GM19025 (cell line): ENCODE measurements around the gene RRBP1.
"Not testable (repeated sequence)": the region's sequence is repeated elsewhere in the genome, so short reads cannot be mapped to it uniquely, and the experiment has no call there.

Source experiments
- ATAC-seq: cut with Tn5 transposase; IDR thresholded peaks from one replicate; pipeline ENCODE4 v1.9.1; 2021; ENCODE audit warnings: mild to moderate bottlenecking, low read depth, moderate library complexity; ENCODE audit not compliant: unreplicated experiment

Gene RRBP1

DNA sequence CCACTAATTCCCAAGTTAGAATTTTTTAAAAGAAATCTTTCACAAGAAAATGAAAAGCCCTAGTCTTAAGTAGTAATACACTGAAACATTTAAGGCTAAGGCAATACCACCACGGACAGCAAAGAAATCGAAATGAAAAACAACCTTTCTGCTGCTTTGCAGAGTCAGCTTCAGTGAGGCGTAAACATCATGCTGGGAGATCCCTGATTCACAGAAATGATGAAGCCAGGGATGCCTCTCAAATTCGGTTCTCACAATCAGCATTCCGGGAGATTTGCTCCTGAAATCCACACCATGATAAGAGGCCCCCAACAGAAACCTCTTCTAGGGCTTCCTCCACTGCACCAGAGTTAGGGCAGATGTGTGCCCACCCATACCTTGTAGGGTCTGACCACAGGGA is 18.6 kb downstream of the RRBP1 start:
- no peak for ATAC-seq

DNA sequence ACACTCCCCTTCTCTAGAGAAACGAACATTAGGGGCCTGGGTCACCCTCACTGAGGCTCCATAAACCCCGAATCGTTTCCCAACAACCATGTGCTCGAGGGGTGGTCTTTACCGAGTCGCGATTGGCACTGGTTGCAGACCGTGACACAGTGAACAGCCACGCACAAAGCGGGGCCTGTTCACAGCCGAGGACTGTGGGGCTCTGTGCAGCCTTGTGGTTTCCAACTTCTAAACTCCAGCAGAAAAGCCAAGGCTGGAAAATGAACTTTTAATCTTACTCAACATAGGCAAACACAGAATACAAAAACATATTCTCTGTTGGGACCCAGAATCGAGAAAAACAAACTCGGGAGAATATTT is 19.0 kb downstream of the RRBP1 start:
- no peak for ATAC-seq

DNA sequence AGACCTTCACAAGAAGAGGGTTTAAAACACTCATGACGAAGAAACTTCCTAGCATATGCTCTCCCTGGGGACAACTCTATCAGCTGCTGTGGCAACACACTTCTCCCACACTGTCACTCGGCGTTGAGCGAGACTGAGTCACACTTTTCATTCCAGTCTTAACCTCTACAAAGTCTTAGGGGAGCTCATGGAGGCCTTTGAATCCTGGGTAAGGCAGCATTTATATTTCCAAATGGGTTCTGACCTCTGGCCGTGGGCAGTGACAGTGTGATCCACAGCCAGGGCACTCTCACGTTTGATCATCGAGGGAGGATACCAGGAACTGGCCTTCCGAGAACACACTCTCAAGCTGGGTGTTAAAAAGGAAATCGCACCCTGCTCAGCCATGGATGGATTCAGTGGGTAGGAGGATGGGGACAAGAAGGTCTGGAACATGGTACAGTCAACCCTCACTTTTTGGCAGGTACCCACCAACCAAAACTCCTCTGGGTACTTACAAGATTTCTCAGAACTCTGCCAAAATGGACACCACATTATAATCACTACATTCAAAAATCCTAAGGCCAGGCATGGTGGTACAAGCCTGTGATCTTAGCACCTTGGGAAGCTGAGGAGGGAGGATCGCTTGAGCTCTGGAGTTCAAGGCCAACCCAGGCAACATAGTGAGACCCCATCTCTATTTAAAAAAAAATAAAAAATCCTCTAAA is 19.6 kb downstream of the RRBP1 start:
- no peak for ATAC-seq

DNA sequence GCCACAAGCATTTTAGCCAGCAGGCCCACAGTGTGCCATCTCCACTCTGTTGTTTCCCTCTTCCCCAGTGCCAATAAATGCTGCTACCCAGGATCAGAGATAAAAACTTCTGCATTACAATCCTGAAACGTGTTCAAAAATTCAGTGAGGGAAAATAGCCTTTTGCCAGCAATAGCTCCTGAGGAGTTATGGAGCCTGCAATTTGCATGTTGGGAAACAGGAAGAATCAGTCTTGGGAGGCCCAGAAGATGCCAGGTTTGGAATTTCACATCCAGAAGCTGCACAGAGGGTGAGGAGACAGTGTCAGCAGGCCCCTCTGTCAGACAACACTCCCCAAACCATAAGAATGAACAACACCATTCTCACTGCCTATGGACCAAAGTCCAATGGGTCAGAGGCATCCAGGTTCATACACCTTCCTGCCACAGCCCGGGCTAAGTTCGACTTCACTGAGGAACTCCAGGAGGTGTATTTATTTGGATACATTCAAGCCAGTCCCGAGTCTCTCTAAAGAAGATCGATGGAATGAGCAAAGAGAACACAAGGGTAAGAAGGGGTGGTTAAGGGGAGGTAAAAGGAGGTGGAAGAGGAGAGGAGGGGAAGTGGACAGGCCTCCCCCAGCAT is 20.8 kb downstream of the RRBP1 start:
- ATAC-seq, result no peak

DNA sequence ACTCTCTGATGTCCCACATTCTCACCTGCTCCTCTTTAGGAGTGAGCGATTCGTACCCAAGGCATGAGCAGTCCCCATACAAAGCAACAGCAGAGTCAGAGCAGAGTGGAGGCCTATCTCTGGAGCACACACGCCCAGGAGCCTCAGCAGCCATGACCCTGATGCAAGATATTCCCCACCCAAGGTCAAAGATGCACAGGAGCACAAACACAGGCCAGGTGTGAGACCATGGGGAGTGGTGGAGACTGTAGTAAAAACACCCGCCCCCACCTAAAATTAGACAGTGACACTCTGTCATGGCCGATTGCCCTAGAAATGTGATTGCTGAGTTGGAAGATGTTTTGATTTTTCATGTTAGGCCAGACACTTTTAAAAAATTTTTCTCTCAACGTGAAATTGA is 21.4 kb downstream of the RRBP1 start:
- no peak for ATAC-seq

DNA sequence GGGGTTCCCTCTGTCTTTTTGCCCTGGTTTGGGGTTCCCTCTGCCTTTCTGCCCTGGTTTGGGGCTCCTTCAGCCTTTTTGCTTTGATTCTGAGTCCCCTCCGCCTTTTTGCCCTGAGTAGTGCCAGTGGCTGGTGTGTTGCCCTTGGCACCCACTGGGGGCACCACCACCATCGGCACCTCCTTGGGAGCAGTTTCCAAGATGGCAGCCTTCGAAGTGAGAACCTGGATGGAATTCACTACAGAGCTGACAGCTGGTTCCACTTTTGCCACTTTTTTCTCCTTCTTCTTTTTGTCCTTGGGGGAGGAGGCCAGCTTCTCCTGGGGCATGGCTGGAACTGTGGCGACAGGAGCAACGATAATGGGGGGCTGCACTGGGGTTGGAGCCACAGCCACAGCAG is 22.2 kb downstream of the RRBP1 start:
- no peak for ATAC-seq

DNA sequence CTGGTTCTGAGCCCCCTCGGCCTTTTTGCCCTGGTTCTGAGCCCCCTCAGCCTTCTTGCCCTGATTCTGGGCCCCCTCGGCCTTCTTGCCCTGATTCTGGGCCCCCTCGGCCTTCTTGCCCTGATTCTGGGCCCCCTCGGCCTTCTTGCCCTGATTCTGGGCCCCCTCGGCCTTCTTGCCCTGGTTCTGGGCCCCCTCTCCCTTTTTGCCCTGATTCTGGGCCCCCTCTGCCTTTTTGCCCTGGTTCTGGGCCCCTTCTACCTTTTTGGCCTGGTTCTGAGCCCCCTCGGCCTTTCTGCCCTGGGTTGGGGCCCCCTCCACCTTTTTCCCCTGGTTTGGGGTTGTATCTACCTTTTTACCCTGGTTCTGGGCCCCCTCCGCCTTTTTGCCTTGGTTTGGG is 22.7 kb downstream of the RRBP1 start:
- not testable (repeated sequence) for ATAC-seq

DNA sequence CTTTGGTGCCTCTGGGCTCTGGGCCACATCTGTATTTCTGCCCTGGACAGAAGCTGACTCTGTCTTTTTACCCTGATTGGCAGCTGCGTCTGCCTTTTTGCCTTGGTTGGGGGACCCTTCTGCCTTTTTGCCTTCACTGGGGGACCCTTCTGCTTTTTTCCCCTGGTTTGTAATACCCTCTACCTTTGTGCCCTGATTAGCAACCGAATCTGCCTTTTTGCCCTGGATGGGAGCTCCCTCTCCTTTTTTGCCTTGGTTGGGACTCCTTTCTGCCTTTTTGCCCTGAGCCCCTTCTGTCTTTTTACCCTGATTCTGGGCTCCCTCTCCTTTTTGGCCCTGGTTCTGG is 23.4 kb downstream of the RRBP1 start:
- no peak for ATAC-seq

DNA sequence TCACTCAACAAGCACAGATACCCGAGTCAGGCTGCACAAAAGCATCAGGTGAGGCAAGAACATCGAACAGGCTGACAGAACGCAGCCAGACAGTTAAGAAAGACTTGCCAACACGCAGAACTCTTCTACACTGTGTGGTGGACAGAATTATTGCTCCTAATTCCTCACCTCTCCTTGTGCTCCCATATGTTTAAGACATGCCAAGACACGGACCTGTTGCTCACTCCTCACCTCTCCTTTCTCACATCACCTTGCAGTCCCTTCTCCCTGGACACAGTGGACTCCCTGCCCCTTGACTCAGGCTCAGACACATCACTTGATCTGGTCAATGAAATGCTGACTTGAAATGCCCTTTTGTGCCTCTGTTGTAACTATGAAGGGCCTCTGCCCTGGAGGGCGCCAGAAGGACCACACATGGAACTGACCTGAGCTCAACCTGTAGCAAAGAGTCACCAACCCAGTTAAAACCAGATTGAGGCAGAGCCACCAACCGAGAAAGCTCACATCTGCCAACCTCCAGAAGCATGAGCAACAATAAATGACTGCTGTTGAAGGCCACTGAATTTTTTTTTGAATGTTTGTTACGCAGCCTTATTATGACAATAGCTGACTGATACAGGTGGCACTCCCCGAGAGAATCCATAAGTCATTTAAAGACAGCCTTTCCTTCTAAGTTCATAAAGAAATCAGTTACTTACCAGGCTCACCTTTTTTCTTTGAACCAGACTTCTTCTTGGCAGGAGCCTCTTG is 24.0 kb downstream of the RRBP1 start:
- ATAC-seq, result no peak

DNA sequence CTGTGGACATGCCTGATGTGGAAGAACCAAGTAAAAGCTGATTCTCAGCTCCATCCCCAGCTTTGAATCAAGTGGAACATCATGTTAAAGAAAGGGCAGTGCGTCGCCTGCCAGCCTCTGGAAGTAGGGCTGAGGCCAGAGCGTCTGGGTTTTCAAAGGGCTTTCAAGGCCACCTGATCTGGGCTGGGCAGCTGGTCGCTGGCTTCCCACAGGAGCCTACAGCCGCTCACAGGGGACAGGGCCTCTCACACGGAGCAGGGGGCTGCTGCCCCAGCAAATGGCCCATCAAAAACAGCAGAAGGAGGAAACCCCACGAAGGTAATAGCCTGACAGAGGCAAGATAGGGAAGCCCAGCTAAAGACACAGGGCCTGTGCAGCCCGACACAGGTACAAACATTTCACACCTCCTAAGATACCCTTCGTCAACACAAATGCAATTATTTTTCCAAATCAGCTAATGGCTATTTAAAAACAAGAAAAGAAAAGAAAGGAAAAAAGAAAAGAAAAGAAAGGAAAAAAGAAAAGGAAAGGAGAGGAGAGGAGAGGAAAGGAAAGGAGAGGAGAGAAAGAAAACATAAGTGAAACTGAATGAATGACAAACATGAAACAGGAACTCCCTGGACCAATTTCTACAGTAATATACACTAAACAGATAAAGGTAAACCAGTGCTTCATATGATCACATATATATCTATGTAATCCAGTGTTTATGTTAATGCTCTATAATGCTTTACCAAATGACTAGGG is 24.8 kb downstream of the RRBP1 start:
- ATAC-seq, result no peak

DNA sequence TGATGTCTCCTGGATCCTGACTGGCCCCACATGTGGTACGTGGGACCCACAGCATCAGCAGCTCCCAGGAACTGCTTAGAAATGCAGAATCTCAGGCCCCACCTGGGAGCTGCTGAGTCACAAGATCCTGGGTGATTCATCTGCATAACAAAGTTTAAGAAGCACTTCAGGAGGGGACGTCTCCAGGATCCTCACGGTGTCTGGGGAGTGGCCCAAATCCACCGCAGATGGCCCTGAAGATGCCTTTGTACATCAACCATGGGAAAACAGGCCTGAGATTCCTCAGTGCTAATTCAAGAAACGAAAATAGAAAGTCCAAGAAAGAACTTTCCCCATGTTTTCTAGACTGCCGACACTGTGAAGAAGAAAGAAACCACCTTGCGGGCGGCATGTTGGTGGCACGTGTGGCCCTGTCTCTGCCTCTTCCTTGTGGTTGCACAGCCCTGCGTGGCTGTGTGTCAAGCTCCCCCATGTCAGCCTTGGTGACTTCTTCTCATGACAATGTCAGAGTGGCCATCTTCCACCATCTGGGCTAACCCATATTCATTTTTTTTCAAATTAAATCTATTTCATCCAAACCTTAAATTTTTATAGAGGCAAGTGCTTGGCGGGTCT is 26.1 kb downstream of the RRBP1 start:
- no peak for ATAC-seq

DNA sequence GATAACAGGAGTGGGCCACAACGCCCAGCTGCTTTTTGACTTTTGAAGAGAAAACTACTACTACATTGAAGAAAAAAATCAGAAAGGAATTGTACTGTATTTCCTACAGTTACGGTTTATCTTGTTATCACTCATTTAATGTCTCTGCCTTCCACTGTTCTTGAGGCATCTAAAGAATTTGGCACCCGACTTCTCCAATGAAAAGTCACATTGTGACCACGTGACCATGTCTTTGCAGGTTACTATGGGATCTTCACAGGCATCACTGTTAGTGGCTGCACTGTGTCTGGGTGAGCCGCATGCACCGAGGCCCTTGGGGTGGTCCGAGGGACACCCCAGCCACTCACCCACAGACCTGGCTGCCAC is 26.8 kb downstream of the RRBP1 start:
- ATAC-seq, result no peak

DNA sequence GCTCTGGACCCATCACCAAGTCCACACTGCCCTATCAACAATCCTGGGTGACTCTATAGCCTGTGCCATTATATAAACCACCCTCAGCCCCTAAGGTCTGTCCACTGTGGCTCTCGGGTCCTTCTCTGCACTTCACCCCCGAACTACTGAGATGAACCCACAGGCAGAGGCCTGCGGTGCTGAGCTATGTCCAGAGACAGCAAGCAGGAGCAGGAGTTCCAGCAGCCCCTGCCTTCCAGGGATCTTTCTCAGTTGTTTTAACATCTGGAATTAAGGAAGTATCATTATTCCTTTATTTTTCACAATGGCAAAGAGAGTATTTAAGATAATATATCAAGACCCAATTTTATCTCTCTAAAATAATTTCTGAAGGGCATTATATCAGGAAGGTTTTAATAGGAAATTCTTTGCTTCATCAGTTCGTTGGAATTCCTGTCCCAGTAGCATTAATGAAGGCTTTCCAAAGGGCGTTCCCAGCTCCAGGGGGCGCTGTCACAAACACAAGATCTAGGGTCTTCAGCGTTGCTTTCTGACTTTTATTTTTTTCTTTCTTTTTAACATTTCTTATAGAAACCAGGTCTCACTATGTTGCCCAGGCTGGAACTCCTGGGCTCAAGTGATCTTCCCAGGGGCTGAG is 27.3 kb downstream of the RRBP1 start:
- no peak for ATAC-seq

DNA sequence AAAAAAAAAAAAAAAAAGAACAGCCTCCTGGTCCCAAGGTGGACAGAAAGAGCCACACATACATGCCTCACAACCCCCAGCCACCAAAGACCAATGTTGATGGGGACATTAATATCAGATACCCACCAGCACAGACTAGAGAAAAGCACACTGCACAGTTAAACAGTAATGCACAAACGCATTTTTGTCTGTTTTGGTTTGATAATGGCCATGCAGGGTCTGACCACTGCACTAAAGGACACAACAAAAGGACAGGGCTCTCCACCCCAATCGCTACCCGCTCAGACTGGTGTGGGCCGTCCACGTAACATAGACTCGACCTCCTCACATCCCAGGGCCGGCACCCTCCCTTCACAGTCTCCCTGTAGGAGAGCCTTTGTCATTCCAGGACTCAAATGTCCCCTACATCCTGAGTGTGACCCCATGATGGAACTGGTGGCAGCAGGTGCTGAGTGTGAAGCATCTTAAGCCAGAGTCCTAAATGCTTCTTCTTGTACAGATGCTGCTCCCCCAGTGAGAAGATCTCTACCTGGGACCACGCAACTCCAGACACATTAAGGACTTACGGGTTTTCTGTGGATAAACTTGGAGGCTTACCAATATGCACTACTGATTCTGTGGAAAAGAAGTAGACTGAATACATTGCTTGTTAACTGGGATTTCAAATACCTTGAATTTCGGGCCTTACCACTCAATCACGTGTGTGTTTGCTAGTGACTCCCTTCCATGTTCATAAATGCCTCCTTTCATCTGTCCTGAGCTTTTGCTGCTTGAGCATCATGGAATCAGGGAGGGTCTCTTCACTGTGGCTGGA is 28.0 kb downstream of the RRBP1 start:
- ATAC-seq, result no peak

DNA sequence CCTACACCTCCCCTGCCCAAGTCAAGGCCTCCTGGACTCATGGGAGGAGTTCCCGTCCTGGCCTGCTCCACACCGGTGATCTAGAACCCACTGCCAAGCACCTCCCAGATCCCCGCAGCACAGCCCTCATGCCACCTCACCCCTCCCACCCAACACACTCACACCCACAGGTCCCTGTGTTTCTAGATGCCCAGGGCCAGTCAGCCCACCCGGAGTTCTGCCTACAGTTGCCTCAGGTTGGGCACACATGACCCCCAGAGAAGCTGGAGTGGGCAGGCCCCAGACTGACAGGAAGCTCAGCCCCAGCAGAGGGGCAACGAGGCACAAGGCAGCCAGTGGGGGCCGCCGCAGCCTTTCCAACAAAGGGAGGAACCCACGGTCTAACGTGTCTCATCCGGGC is 29.6 kb downstream of the RRBP1 start:
- no peak for ATAC-seq

DNA sequence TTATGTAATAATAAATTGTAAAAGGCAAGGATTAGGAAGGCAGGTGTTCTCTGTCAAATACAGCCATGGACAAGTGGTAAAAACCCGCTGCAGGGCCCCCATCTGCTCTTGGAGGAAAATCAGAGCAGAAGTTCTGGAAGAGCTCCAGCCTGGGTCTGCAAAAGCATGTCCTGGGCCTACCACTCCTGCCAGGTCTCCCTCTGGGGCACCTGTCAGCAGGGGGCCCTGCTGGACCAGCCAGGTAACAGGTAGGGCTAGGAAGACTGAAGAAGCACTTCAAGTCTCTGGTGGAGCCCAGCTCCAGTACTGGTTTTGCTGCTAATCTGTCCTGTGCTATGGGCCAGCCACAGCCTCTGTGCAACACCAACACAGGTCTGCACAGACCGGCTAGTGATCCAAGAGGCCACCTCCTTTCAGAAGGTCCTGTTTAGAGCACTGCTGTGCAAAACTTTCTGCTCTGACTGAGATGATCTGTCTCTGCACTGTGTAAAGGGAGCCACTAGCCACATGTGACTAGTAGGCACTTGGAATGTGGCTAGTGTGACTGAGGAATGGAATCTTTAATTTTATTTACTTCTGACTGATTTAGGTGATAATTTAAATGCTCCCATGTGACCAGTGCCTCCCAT is 30.2 kb downstream of the RRBP1 start:
- no peak for ATAC-seq

DNA sequence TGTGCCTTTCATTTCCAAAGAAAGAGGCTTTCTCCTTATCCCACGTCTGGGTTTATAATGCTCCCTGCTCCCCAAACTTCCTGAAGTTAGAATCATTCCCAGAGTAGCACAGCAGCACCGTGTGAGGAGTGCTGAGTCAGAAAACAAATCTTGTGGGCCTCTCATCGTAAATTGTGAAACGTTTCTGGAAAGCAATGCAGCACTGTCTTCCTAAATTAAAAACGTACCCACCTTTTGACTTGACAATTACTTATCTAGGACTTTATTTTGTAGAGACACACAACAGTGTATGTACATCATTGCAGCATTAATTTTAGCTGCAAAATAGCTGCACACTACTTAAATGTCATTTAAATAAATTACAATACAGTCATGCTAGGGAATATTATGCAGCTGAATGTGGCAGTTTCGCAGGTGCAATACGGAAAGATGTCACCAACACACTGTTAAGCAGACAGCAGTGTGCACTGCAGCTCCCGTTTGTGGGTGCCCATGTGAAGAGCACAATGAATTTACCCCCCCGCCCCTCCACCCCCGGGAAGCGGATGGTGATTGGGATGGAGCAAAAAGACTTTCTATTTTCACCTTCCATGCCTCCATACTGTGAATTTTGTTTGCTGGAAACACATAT is 30.8 kb downstream of the RRBP1 start:
- ATAC-seq, result no peak

DNA sequence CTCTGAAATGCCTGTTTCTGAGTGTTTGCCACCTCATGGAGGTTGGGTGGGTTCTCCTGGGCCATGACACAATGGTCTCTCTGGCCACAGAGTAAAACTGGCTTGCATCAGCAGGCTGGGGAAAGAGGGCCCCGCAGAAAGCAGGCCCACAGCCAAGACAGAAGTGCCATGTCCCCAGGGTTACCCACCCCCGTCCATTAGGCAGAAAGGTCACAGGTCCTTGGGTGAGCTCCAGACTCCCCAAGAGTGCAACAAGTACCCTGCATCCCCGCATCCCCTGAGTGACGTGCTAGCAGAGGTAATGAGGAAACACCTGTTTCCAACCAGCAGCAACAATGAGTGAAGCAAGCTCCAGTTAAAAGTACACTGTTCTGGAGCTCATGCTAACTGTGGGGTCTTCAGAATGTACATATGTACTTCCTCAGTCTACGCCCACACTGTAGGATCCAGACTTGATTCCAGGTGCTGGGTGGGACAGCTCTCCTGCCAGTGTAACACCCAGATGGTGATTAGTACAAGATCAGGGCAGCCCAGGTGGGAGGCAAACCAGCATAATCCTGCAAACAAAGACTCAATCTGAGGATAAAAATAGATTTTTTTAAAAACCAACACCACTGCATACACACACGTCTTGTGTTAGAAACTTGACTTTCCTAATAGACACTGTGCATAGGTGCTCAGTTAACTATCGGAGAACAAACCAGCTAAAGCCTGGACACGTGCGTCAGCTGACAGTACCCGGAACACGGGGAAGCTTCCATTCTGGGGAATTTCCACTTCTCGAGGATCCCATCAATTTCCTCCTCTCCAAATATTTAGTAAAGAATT is 31.5 kb downstream of the RRBP1 start:
- ATAC-seq, result no peak
